Measurements from ENCODE around the gene ACSM6. TPM values are rescaled to one million over a fixed set of nuclear protein-coding genes. Genes with fewer than 3 reads are reported as not detected.
A peak's percentile ranks its signal among the peaks of the same experiment; 100 is the strongest.
"Not testable (repeated sequence)": the region's sequence is repeated elsewhere in the genome, so short reads cannot be mapped to it uniquely, and the experiment has no call there.

The ACSM6 gene
- total RNA-seq, 1 donor from 2014 or later: not detected

DNA sequence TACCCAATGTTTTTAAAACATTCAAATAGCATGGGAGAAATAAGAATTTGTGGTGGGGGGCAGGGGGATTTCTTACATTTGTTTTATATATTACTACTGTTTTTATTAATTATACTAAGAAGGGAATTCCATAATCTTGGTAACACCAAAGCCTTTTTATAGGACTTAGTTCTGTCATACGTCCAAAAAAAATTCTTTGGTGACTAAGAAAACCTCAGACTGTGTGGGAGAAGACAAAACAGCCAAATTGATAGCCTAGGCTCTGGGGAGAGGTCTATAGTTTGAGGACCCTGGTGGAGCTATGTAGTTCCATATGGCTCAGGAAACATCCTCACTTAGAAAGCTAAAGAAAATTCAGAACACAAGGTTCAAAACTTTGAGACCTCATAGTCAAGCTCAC, 23.4 kb downstream of the ACSM6 start:
- TF ChIP-seq, protein P1, sequence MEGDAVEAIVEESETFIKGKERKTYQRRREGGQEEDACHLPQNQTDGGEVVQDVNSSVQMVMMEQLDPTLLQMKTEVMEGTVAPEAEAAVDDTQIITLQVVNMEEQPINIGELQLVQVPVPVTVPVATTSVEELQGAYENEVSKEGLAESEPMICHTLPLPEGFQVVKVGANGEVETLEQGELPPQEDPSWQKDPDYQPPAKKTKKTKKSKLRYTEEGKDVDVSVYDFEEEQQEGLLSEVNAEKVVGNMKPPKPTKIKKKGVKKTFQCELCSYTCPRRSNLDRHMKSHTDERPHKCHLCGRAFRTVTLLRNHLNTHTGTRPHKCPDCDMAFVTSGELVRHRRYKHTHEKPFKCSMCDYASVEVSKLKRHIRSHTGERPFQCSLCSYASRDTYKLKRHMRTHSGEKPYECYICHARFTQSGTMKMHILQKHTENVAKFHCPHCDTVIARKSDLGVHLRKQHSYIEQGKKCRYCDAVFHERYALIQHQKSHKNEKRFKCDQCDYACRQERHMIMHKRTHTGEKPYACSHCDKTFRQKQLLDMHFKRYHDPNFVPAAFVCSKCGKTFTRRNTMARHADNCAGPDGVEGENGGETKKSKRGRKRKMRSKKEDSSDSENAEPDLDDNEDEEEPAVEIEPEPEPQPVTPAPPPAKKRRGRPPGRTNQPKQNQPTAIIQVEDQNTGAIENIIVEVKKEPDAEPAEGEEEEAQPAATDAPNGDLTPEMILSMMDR (IDR thresholded peaks at IDR 0.05; ENCODE audit: unreplicated experiment): no peak
- Mint-ChIP-seq H3K36me3 (peaks cover 32% of the 10 kb centered on the region), H3K4me1 (peaks cover 9% of the 10 kb centered on the region), H3K9me3 (peaks cover 9% of the 10 kb centered on the region), H3K27ac (no peak overlapping the region), H3K4me3 (no peak overlapping the region), H3K27me3 (ENCODE audit: low read depth) (no peaks in the 10 kb centered on the region)
- no peak for DNase-seq (ENCODE audit: low spot score in 2 of 2, unreplicated experiment in 2 of 2)

DNA sequence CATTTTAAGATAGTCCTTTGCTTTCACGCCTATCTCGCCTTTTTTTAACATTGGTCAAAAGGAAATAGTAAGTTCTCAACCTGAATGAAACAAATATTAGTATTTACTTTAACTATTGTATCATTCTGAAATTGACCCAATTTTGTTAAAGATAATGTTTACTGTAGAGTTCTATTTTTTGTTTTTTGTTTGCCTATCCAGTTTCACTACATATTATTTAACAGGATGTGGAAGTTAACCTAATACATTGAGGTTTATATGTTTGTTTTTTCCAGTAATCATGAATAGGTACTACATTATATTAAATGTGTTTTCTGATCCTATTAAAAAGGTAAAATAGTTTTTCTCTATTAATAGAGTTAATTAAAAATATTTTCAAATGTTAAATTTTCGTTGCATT, 26.5 kb downstream of the ACSM6 start:
- Mint-ChIP-seq H3K9me3 (peaks cover 14% of the 10 kb centered on the region), H3K36me3 (peaks cover 39% of the 10 kb centered on the region), H3K27ac (no peak overlapping the region), H3K4me3 (no peak overlapping the region), H3K27me3 (ENCODE audit: low read depth) (no peaks in the 10 kb centered on the region), H3K4me1 (no peaks in the 10 kb centered on the region)
- TF ChIP-seq, protein P1 (IDR thresholded peaks at IDR 0.05; ENCODE audit: unreplicated experiment): no peak
- DNase-seq (ENCODE audit: low spot score in 2 of 2, unreplicated experiment in 2 of 2): no peak

DNA sequence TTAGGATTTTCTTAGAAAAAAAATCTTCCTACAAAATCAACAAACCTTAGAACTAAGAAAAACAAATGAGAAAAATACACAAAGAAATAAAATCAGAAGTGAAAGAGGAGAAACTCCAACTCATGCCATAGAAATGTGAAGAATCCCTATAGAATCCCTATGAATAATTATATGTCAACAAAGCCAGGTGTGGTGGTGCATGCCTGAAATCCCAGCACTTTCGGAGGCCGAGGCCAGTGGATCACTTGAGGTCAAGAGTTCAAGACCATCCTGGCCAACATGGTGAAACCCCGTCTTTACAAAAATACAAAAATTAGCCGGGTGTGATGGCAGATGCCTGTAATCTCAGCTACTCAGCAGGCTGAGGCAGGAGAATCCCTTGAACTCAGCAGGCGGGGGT, 27.1 kb downstream of the ACSM6 start:
- H3K36me3 Mint-ChIP-seq: peaks cover 36% of the 10 kb centered on the region
- TF ChIP-seq, protein P1 (IDR thresholded peaks at IDR 0.05; ENCODE audit: unreplicated experiment): no peak
- no peaks in the 10 kb centered on the region for H3K27me3 Mint-ChIP-seq (ENCODE audit: low read depth)
- H3K27ac Mint-ChIP-seq: peak overlapping the region; percentile 59
- no peaks in the 10 kb centered on the region for H3K4me1 Mint-ChIP-seq
- DNase-seq (ENCODE audit: low spot score in 2 of 2, unreplicated experiment in 2 of 2): no peak
- H3K9me3 Mint-ChIP-seq: peaks cover 12% of the 10 kb centered on the region
- no peak overlapping the region for H3K4me3 Mint-ChIP-seq

DNA sequence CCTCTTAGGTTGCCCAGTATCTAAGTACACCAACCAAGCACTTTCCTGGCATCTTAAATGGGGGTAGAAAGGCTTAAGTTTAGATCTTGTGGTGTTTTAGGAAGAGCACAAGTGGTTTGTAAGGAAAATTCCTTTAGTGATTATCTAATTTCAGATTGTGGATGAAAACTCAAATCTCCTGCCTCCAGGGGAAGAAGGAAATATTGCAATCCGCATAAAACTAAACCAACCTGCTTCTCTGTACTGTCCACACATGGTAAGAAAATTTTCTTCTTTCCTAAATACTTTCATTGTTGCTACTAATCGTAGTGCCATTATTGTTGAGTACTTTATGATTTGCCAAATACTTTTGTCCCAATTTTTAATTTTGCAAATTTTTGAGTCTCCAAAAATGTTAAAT, 31.1 kb downstream of the ACSM6 start:
- TF ChIP-seq, protein P1 (IDR thresholded peaks at IDR 0.05; ENCODE audit: unreplicated experiment): no peak
- H3K4me3 Mint-ChIP-seq: no peak overlapping the region
- peaks cover 5% of the 10 kb centered on the region for H3K9me3 Mint-ChIP-seq
- H3K27ac Mint-ChIP-seq: no peak overlapping the region
- peaks cover 15% of the 10 kb centered on the region for H3K4me1 Mint-ChIP-seq
- H3K27me3 Mint-ChIP-seq (ENCODE audit: low read depth): no peaks in the 10 kb centered on the region
- DNase-seq (ENCODE audit: low spot score in 2 of 2, unreplicated experiment in 2 of 2): no peak
- H3K36me3 Mint-ChIP-seq: peaks cover 21% of the 10 kb centered on the region

DNA sequence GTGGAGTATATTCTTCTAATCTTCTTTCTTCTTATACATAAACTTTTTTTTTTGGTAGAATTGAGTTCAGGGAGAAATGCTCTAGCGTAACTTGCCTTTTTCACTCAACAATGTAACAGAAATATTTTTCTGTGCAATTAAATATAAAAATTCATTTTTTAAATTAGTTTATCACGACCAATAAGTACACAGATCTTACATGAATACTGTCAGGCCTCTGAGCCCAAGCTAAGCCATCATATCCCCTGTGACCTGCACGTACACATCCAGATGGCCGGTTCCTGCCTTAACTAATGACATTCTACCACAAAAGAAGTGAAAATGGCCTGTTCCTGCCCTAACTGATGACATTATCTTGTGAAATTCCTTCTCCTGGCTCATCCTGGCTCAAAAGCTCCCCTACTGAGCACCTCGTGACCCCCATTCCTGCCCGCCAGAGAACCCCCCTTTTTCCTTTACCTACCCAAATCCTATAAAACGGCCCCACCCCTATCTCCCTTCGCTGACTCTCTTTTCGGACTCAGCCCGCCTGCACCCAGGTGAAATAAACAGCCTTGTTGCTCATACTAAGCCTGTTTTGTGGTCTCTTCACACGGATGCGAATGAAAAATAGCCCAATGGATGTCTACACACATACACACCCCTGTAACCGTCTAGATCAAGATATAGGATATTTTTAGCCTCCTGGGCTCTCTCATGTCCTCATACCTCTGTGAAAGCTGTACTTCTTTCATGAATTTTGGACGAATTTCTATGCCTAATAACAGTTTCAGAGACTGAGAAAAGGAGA, 35.1 kb downstream of the ACSM6 start:
- H3K36me3 Mint-ChIP-seq: peaks cover 12% of the 10 kb centered on the region
- not testable (repeated sequence) for H3K27me3 Mint-ChIP-seq (ENCODE audit: low read depth); DNase-seq (ENCODE audit: low spot score in 2 of 2, unreplicated experiment in 2 of 2); H3K9me3 Mint-ChIP-seq
- H3K4me3 Mint-ChIP-seq: peak overlapping the region; percentile 93
- peak overlapping the region; percentile 65 for H3K27ac Mint-ChIP-seq
- H3K4me1 Mint-ChIP-seq: peaks cover 21% of the 10 kb centered on the region

DNA sequence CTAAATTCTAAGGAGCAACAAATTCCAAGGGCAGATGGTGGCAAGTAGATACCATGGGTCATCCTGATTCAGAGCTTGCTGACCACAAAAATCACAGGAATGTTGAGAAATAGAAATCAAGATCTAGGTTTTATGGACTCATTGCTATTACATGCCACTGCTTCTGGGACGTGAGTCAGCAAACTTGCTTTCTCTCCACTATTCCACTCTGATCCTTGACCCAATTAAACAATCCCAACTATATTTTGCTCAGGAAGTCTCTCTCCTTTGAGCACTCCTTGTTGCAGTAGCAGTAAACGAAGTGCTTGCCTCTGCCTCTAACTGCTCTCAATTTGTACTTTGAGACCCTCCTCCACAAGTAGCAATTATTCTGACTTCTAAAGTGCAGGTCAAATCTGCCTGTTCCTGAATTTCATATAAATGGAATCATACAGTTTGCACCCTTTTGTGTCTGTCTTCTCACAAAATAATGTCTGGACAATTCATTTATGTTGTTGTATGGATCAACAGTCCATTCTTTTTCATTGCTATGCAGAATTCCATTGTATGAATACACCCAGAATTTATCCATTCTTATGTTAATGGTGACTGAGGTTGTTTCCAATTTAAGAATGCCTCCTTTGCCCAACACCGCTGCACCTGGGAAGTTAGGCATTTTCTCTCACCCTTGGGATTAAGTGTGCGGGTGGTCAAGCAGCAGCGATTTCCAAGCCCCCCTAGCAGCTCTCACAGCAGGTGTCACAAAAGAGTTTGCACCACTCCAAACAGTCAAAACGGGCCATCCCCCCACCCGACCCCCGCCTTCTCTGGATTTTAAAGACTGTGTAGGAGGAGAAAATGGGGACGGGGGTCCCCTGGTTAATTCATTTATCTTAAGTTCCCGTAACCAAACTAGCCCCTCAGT, 35.9 kb downstream of the ACSM6 start:
- no peak for DNase-seq (ENCODE audit: low spot score in 2 of 2, unreplicated experiment in 2 of 2)
- H3K36me3 Mint-ChIP-seq: peaks cover 9% of the 10 kb centered on the region

DNA sequence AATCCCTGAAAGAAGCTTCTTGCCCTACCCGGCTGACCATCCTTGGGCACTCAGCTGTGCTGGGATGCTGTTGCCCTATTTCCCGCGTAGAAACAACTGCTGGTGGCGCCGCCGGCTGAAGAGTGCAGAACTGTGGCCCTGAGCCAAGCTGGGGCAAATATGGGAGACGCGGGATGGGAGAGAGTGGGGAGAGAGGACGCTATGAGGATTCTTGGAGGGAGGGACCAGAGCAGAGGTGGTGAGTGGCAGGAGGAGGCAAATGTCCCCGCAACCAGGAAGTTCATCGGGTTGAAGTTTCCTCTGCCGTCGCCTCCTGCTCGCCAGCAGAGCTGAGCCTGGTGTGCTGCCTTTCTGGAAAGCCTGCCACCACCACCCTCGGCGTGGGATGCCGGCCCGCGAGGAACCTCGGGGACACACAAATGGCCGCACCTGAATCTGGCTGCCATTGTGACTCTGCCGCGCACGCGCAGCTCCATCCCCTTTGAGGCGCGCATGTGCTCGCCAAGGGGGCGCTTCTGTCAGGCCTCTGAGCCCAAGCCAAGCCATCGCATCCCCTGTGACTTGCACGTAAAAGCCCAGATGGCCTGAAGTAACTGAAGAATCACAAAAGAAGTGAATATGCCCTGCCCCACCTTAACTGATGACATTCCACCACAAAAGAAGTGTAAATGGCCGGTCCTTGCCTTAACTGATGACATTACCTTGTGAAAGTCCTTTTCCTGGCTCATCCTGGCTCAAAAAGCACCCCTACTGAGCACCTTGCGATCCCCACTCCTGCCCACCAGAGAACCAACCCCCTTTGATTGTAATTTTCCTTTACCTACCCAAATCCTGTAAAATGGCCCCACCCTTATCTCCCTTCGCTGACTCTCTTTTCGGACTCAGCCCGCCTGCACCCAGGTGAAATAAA, 36.9 kb downstream of the ACSM6 start:
- not testable (repeated sequence) for H3K27me3 Mint-ChIP-seq (ENCODE audit: low read depth); H3K36me3 Mint-ChIP-seq; H3K9me3 Mint-ChIP-seq
- Mint-ChIP-seq H3K4me1 (peaks cover 21% of the 10 kb centered on the region), H3K4me3 (peak overlapping the region; percentile 93), H3K27ac (peak overlapping the region; percentile 94)
- peak; percentile 30 to 71 for DNase-seq (ENCODE audit: low spot score in 2 of 2, unreplicated experiment in 2 of 2)

More for the DNA sequence above, 35.9 kb downstream of the ACSM6 start:
- no peaks in the 10 kb centered on the region for H3K27me3 Mint-ChIP-seq (ENCODE audit: low read depth)
- H3K4me1 Mint-ChIP-seq: peaks cover 21% of the 10 kb centered on the region
- H3K27ac Mint-ChIP-seq: peak overlapping the region; percentile 94
- no peaks in the 10 kb centered on the region for H3K9me3 Mint-ChIP-seq
- peak overlapping the region; percentile 93 for H3K4me3 Mint-ChIP-seq
- TF ChIP-seq, protein P1 (IDR thresholded peaks at IDR 0.05; ENCODE audit: unreplicated experiment): no peak

All from mesothelial cell of epicardium (in vitro differentiated cells).